Measurements from ENCODE around the gene TTLL11. TPM values are rescaled to one million over a fixed set of nuclear protein-coding genes. Genes with fewer than 3 reads are reported as not detected.

The TTLL11 gene
- total RNA-seq, 1 donor from 2014 or later, result 0.75 TPM

DNA sequence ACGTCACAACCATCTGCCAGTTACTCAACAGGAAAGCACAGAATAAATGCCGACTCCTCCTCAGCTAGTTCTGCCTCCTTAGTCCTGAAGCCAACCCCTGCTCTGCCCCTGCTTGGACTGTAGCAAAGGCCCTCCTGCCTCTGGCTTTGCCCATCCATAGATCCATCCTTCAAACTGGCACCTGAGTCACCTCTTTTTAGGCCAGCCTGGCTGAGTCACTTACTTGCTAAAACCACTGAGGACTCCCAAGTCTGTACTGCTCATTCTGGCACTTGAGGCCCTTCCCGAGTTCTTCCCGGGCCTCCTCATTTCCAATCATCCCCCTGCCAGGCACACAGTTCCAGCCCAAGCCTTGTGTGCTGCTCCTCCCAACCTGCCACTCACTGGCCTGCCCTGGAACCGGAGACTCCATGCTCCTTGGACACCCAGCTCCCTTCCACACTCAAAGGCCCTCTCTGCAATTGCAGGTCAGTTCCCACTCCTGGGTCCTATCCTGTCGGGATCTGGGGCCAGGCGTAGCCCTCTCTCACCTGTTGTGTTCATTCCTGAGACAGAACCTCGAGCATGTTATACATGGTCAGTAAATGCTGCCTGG lies 221.6 kb downstream of the TTLL11 start:
- Mint-ChIP-seq H3K4me1 (peaks cover 4% of the 10 kb centered on the region), H3K4me3 (no peak overlapping the region), H3K36me3 (no peaks in the 10 kb centered on the region), H3K27ac (no peak overlapping the region), H3K27me3 (ENCODE audit: insufficient read depth, low read depth) (peaks cover 32% of the 10 kb centered on the region), H3K9me3 (no peaks in the 10 kb centered on the region)
- H3K9ac ChIP-seq, result no peak overlapping the region
- H3K9me3 ChIP-seq (ENCODE audit: low read depth), result no peaks in the 10 kb centered on the region
- no peak overlapping the region for H2AFZ ChIP-seq (replicated peaks)
- no peaks in the 10 kb centered on the region for H3K4me1 ChIP-seq
- H3F3A ChIP-seq (ENCODE audit: low read depth), result no peaks in the 10 kb centered on the region
- H3K79me2 ChIP-seq (ENCODE audit: low read depth), result no peaks in the 10 kb centered on the region
- TF ChIP-seq EZH2phosphoT487 (IDR thresholded peaks at IDR 0.05), result no peak
- TF ChIP-seq EZH2 (IDR thresholded peaks at IDR 0.05), result no peak
- no peak for TF ChIP-seq CTCF (IDR thresholded peaks at IDR 0.05)
- no peaks in the 10 kb centered on the region for H3K36me3 ChIP-seq
- H3K27me3 ChIP-seq, result no peaks in the 10 kb centered on the region
- no peak overlapping the region for H3K4me2 ChIP-seq
- no peak overlapping the region for H3K27ac ChIP-seq
- no peak overlapping the region for H3K4me3 ChIP-seq
- DNase-seq (ENCODE audit: low spot score), result no peak
- no peaks in the 10 kb centered on the region for H4K20me1 ChIP-seq (ENCODE audit: low read depth)

GRCh38 chr9:121870271-121870670 lies 222.8 kb downstream of the TTLL11 start:
- H3K4me1 Mint-ChIP-seq, result peaks cover 2% of the 10 kb centered on the region

DNA sequence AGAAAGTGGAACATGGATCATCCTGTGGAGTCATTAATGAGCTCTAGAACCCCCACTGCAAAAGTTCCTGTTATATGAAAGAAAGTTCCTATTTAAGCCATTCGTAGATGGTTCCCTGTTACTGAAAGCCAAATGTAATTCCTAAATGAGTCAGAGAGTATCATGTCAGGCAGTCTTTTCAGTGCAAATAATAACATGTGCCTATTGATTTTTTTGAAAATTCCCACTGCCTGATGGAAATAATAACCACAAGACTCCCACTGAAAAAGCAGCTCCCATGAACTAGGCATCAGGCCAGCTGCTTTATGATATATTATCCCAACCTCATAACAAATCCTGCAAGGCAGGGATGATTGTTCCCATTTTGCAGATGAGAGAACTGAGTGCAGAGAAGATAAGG lies 224.5 kb downstream of the TTLL11 start:
- no peaks in the 10 kb centered on the region for H3K79me2 ChIP-seq (ENCODE audit: low read depth)
- no peaks in the 10 kb centered on the region for H3K36me3 ChIP-seq
- Mint-ChIP-seq H3K27ac (no peak overlapping the region), H3K36me3 (no peaks in the 10 kb centered on the region), H3K4me3 (no peak overlapping the region), H3K4me1 (peaks cover 15% of the 10 kb centered on the region), H3K27me3 (ENCODE audit: insufficient read depth, low read depth) (peaks cover 30% of the 10 kb centered on the region), H3K9me3 (no peaks in the 10 kb centered on the region)
- no peak overlapping the region for H3K4me3 ChIP-seq
- no peak for DNase-seq (ENCODE audit: low spot score)
- H3K27me3 ChIP-seq, result no peaks in the 10 kb centered on the region
- H3K4me1 ChIP-seq, result peaks cover 11% of the 10 kb centered on the region
- H3F3A ChIP-seq (ENCODE audit: low read depth), result no peaks in the 10 kb centered on the region
- no peak overlapping the region for H3K9ac ChIP-seq
- no peak overlapping the region for H2AFZ ChIP-seq (replicated peaks)
- H3K9me3 ChIP-seq (ENCODE audit: low read depth), result no peaks in the 10 kb centered on the region
- no peak overlapping the region for H3K27ac ChIP-seq
- TF ChIP-seq CTCF (IDR thresholded peaks at IDR 0.05) (no peak), EZH2 (IDR thresholded peaks at IDR 0.05) (no peak), EZH2phosphoT487 (IDR thresholded peaks at IDR 0.05) (no peak)
- H4K20me1 ChIP-seq (ENCODE audit: low read depth), result no peaks in the 10 kb centered on the region
- H3K4me2 ChIP-seq, result no peak overlapping the region

More at GRCh38 chr9:121870271-121870670, 222.8 kb downstream of the TTLL11 start:
- no peak for DNase-seq (ENCODE audit: low spot score)
- H3K27me3 ChIP-seq, result no peaks in the 10 kb centered on the region
- no peak overlapping the region for H3K4me3 ChIP-seq
- H3K27ac Mint-ChIP-seq, result no peak overlapping the region
- H3K9me3 ChIP-seq (ENCODE audit: low read depth), result no peaks in the 10 kb centered on the region
- no peaks in the 10 kb centered on the region for H4K20me1 ChIP-seq (ENCODE audit: low read depth)
- H2AFZ ChIP-seq (replicated peaks), result no peak overlapping the region
- no peak overlapping the region for H3K27ac ChIP-seq
- no peaks in the 10 kb centered on the region for H3F3A ChIP-seq (ENCODE audit: low read depth)
- peaks cover 3% of the 10 kb centered on the region for H3K4me1 ChIP-seq
- H3K9ac ChIP-seq, result no peak overlapping the region
- H3K4me3 Mint-ChIP-seq, result no peak overlapping the region
- peaks cover 24% of the 10 kb centered on the region for H3K27me3 Mint-ChIP-seq (ENCODE audit: insufficient read depth, low read depth)
- H3K36me3 Mint-ChIP-seq, result no peaks in the 10 kb centered on the region
- no peak overlapping the region for H3K4me2 ChIP-seq
- H3K9me3 Mint-ChIP-seq, result no peaks in the 10 kb centered on the region
- TF ChIP-seq CTCF (IDR thresholded peaks at IDR 0.05), result no peak
- no peak for TF ChIP-seq EZH2phosphoT487 (IDR thresholded peaks at IDR 0.05)
- TF ChIP-seq EZH2 (IDR thresholded peaks at IDR 0.05), result no peak
- H3K79me2 ChIP-seq (ENCODE audit: low read depth), result no peaks in the 10 kb centered on the region
- H3K36me3 ChIP-seq, result no peaks in the 10 kb centered on the region

Measured in neural progenitor cell (in vitro differentiated cells).